GM23338 (cell line): Measurements from ENCODE around the gene DST. TPM values are rescaled to one million over a fixed set of nuclear protein-coding genes. Genes with fewer than 3 reads are reported as not detected.

Source experiments
- ATAC-seq: fragments of 200-7000 bp; cut with Tn5 transposase; 3 replicates; pipeline ENCODE4 v1.9.1; 2020
- DNase-seq: peaks from one replicate; pipeline ENCODE4 v3.0.0-alpha.2; 2015; ENCODE audit warnings: low spot score
- H2AFZ ChIP-seq: fragments of 200-600 bp; sonication (generic); 2 replicates; pipeline ENCODE4 v1.8.0; 2016; ENCODE audit warnings: antibody characterized with exemption, mild to moderate bottlenecking, moderate library complexity
- H3F3A ChIP-seq: fragments of 200-600 bp; sonication (generic); replicated peaks from 2 replicates; pipeline ENCODE4 v1.8.0; 2017; ENCODE audit warnings: antibody characterized with exemption, mixed run types, low read depth
- H3K27ac ChIP-seq: fragments of 200-600 bp; sonication (generic); 2 replicates; pipeline ENCODE4 v1.6.1; 2016; ENCODE audit warnings: low read depth
- H3K27me3 ChIP-seq: fragments of 200-600 bp; sonication (generic); 2 replicates; pipeline ENCODE4 v1.8.0; 2016; ENCODE audit warnings: mild to moderate bottlenecking, mixed run types, moderate library complexity; ENCODE audit not compliant: insufficient read depth
- H3K36me3 ChIP-seq: fragments of 200-600 bp; sonication (generic); 2 replicates; pipeline ENCODE4 v1.8.0; 2016; ENCODE audit warnings: mild to moderate bottlenecking; ENCODE audit not compliant: insufficient read depth
- H3K4me1 ChIP-seq: fragments of 200-600 bp; sonication (generic); 2 replicates; pipeline ENCODE4 v1.8.0; 2016; ENCODE audit warnings: mild to moderate bottlenecking, moderate library complexity; ENCODE audit not compliant: insufficient read depth
- H3K4me2 ChIP-seq: fragments of 200-600 bp; sonication (generic); 2 replicates; pipeline ENCODE4 v1.7.1; 2017; ENCODE audit warnings: mixed run types
- H3K4me3 ChIP-seq: fragments of 200-600 bp; sonication (generic); 2 replicates; pipeline ENCODE4 v1.6.1; 2016; ENCODE audit warnings: mixed run types
- H3K79me2 ChIP-seq: fragments of 200-600 bp; sonication (generic); replicated peaks from 2 replicates; pipeline ENCODE4 v1.8.0; 2017; ENCODE audit warnings: mild to moderate bottlenecking; ENCODE audit not compliant: insufficient read depth
- H3K9me2 ChIP-seq: fragments of 200-600 bp; sonication (generic); 2 replicates; pipeline ENCODE4 v1.8.0; 2017; ENCODE audit not compliant: insufficient read depth
- H4K20me1 ChIP-seq: fragments of 200-600 bp; sonication (generic); replicated peaks from 2 replicates; pipeline ENCODE4 v1.8.0; 2017; ENCODE audit warnings: mild to moderate bottlenecking; ENCODE audit not compliant: insufficient read depth
- H3K27ac Mint-ChIP-seq: 2 replicates; pipeline ENCODE4 v1.8.0; 2020; ENCODE audit warnings: inconsistent platforms, mild to moderate bottlenecking, moderate library complexity, mixed read lengths
- H3K27me3 Mint-ChIP-seq: 3 replicates; pipeline ENCODE4 v1.8.0; 2022; ENCODE audit warnings: low read depth, mild to moderate bottlenecking, moderate library complexity, mixed read lengths, inconsistent platforms; ENCODE audit not compliant: insufficient read depth, poor library complexity
- H3K36me3 Mint-ChIP-seq: 3 replicates; pipeline ENCODE4 v1.8.0; 2021; ENCODE audit warnings: low read depth, mild to moderate bottlenecking, inconsistent platforms, moderate library complexity, mixed read lengths
- H3K4me1 Mint-ChIP-seq: 3 replicates; pipeline ENCODE4 v1.8.0; 2020; ENCODE audit warnings: mild to moderate bottlenecking, inconsistent platforms, mixed read lengths
- H3K4me3 Mint-ChIP-seq: 3 replicates; pipeline ENCODE4 v1.8.0; 2021; ENCODE audit warnings: moderate library complexity, mild to moderate bottlenecking, inconsistent platforms, mixed read lengths
- H3K9me3 Mint-ChIP-seq: 3 replicates; pipeline ENCODE4 v1.8.0; 2020; ENCODE audit warnings: moderate library complexity, mild to moderate bottlenecking, inconsistent platforms, mixed read lengths
- NANOG ChIP-seq: IDR thresholded peaks from 2 replicates; pipeline ENCODE4 v1.6.1; 2016; ENCODE audit warnings: antibody characterized with exemption, borderline replicate concordance
- POLR2AphosphoS5 ChIP-seq: IDR thresholded peaks from 2 replicates; pipeline ENCODE4 v1.6.1; 2016; ENCODE audit warnings: antibody characterized with exemption, low read depth
- ZNF114 ChIP-seq: fragments of 250-450 bp; sonication (Bioruptor Pico); IDR thresholded peaks from 2 replicates; pipeline ENCODE4 v1.5.0; 2020; ENCODE audit warnings: mild to moderate bottlenecking, moderate library complexity
- ZNF331 ChIP-seq: fragments of 250-450 bp; sonication (Bioruptor Pico); IDR thresholded peaks from 2 replicates; pipeline ENCODE4 v1.5.0; 2020; ENCODE audit warnings: low read depth, mild to moderate bottlenecking, moderate library complexity
- polyA plus RNA-seq: library from polyadenylated mRNA; unstranded; fragments of >200 nt; fragmentation: Nextera tagmentation; extraction: Ambion mirVana; gene quantifications from 2 replicates; pipeline ENCODE4 v1.2.1, GENCODE V29; 2016
- total RNA-seq: library from RNA; depleted of rRNA; stranded (reverse); fragments of >200 nt; shearing (Covaris generic); gene quantifications from 2 replicates; pipeline ENCODE4 v1.2.3, GENCODE V29; 2014
- TF ChIP-seq, protein P1 (sequence below): fragments of 250-450 bp; sonication (Bioruptor Pico); IDR thresholded peaks from 2 replicates; pipeline ENCODE4 v1.5.0; 2020; ENCODE audit warnings: mild to moderate bottlenecking, moderate library complexity
- TF ChIP-seq, protein P2 (sequence below), 2 experiments: fragments of 200-600 bp in 1 of 2; sonication (generic) in 1 of 2; conservative IDR thresholded peaks; 2 replicates each; pipeline versions ENCODE4 v1.5.1 to v1.6.1; 2016 to 2017; ENCODE audit warnings: antibody characterized with exemption in 2 of 2, low read depth in 2 of 2, mild to moderate bottlenecking in 2 of 2, moderate library complexity in 1 of 2
- TF ChIP-seq, protein P3 (sequence below): IDR thresholded peaks from 2 replicates; pipeline ENCODE4 v1.6.1; 2016; ENCODE audit warnings: antibody characterized with exemption

DST gene
- total and polyA plus RNA-seq, 2 experiments from 2014 or later = 88.7 to 188 TPM

DNA sequence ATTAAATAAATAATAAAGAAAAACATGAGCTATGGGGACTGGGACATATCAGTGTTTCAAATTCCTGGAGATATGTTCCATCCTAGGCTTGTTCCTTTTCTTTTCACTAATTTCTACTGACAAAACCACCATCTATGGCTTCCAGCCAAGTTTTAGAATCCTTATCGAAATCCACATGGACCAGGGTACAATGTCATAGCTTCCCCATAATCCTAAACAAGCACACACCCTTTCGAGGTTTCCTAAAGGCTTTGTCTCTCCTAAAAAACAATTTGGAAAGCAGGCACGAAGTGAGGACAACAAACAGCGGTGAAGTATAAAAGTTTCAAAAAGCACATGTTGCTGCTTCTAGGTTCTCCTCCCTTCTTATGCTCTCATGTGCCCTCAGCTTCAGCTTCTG lies 13.3 kb upstream of the DST start (continued):
- TF ChIP-seq, protein P1, sequence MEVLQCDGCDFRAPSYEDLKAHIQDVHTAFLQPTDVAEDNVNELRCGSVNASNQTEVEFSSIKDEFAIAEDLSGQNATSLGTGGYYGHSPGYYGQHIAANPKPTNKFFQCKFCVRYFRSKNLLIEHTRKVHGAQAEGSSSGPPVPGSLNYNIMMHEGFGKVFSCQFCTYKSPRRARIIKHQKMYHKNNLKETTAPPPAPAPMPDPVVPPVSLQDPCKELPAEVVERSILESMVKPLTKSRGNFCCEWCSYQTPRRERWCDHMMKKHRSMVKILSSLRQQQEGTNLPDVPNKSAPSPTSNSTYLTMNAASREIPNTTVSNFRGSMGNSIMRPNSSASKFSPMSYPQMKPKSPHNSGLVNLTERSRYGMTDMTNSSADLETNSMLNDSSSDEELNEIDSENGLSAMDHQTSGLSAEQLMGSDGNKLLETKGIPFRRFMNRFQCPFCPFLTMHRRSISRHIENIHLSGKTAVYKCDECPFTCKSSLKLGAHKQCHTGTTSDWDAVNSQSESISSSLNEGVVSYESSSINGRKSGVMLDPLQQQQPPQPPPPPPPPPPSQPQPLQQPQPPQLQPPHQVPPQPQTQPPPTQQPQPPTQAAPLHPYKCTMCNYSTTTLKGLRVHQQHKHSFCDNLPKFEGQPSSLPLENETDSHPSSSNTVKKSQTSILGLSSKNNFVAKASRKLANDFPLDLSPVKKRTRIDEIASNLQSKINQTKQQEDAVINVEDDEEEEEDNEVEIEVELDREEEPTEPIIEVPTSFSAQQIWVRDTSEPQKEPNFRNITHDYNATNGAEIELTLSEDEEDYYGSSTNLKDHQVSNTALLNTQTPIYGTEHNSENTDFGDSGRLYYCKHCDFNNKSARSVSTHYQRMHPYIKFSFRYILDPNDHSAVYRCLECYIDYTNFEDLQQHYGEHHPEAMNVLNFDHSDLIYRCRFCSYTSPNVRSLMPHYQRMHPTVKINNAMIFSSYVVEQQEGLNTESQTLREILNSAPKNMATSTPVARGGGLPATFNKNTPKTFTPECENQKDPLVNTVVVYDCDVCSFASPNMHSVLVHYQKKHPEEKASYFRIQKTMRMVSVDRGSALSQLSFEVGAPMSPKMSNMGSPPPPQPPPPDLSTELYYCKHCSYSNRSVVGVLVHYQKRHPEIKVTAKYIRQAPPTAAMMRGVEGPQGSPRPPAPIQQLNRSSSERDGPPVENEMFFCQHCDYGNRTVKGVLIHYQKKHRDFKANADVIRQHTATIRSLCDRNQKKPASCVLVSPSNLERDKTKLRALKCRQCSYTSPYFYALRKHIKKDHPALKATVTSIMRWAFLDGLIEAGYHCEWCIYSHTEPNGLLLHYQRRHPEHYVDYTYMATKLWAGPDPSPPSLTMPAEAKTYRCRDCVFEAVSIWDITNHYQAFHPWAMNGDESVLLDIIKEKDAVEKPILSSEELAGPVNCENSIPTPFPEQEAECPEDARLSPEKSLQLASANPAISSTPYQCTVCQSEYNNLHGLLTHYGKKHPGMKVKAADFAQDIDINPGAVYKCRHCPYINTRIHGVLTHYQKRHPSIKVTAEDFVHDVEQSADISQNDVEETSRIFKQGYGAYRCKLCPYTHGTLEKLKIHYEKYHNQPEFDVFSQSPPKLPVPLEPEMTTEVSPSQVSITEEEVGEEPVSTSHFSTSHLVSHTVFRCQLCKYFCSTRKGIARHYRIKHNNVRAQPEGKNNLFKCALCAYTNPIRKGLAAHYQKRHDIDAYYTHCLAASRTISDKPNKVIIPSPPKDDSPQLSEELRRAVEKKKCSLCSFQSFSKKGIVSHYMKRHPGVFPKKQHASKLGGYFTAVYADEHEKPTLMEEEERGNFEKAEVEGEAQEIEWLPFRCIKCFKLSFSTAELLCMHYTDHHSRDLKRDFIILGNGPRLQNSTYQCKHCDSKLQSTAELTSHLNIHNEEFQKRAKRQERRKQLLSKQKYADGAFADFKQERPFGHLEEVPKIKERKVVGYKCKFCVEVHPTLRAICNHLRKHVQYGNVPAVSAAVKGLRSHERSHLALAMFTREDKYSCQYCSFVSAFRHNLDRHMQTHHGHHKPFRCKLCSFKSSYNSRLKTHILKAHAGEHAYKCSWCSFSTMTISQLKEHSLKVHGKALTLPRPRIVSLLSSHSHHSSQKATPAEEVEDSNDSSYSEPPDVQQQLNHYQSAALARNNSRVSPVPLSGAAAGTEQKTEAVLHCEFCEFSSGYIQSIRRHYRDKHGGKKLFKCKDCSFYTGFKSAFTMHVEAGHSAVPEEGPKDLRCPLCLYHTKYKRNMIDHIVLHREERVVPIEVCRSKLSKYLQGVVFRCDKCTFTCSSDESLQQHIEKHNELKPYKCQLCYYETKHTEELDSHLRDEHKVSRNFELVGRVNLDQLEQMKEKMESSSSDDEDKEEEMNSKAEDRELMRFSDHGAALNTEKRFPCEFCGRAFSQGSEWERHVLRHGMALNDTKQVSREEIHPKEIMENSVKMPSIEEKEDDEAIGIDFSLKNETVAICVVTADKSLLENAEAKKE (CRISPR knock-in tag) = no peak

DNA sequence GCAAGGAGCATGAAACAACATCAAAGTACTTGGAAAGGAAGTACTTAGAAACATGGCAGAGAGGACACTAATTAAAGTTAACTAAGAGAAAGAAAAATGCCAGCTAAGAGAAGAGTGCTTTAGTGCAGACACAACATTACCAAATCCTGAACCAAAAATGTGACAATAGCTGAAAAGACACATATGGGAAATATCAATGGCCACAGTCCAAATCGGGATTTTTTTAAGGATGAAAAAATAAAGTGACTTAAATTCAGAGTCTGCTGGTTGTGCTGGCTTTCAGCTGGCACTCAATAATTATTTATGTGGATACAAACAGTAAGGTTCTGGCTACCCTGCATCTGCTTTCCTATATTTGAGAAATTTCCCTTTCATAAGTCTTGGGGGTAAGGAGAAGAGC lies 12.6 kb upstream of the DST start:
- Histone ChIP-seq H3K4me3 (no peak overlapping the region), H3K27ac (no peak overlapping the region), H3F3A (no peaks in the 10 kb centered on the region), H4K20me1 (0 out of 2 replicates have a peak, but pooled peaks cover 8% of the 10 kb centered on the region), H3K4me1 (peaks cover 19% of the 10 kb centered on the region), H3K27me3 (no peaks in the 10 kb centered on the region), H3K79me2 (peaks cover 22% of the 10 kb centered on the region), H3K36me3 (no peaks in the 10 kb centered on the region), H3K4me2 (no peak overlapping the region), H3K9me2 (no peaks in the 10 kb centered on the region), H2AFZ (no peak overlapping the region)
- DNase-seq = no peak
- Mint-ChIP-seq H3K27me3 (peaks cover 1% of the 10 kb centered on the region), H3K4me1 (peaks cover 46% of the 10 kb centered on the region), H3K36me3 (no peaks in the 10 kb centered on the region; the same call in 2 of the 3 replicates), H3K27ac (peak overlapping the region; percentile 40; the same call in 1 of the 2 replicates), H3K9me3 (no peaks in the 10 kb centered on the region), H3K4me3 (no peak overlapping the region)
- no peak for ATAC-seq
- TF ChIP-seq, protein P1 (CRISPR knock-in tag) = no peak
- TF ChIP-seq ZNF331 (CRISPR knock-in tag) (no peak), ZNF114 (CRISPR knock-in tag) (no peak), POLR2AphosphoS5 (no peak), NANOG (no peak)
- TF ChIP-seq, protein P2, sequence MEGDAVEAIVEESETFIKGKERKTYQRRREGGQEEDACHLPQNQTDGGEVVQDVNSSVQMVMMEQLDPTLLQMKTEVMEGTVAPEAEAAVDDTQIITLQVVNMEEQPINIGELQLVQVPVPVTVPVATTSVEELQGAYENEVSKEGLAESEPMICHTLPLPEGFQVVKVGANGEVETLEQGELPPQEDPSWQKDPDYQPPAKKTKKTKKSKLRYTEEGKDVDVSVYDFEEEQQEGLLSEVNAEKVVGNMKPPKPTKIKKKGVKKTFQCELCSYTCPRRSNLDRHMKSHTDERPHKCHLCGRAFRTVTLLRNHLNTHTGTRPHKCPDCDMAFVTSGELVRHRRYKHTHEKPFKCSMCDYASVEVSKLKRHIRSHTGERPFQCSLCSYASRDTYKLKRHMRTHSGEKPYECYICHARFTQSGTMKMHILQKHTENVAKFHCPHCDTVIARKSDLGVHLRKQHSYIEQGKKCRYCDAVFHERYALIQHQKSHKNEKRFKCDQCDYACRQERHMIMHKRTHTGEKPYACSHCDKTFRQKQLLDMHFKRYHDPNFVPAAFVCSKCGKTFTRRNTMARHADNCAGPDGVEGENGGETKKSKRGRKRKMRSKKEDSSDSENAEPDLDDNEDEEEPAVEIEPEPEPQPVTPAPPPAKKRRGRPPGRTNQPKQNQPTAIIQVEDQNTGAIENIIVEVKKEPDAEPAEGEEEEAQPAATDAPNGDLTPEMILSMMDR (conservative IDR thresholded peaks at IDR 0.05; ENCODE audit: low read depth in 2 of 2) = no peak
- TF ChIP-seq, protein P3, sequence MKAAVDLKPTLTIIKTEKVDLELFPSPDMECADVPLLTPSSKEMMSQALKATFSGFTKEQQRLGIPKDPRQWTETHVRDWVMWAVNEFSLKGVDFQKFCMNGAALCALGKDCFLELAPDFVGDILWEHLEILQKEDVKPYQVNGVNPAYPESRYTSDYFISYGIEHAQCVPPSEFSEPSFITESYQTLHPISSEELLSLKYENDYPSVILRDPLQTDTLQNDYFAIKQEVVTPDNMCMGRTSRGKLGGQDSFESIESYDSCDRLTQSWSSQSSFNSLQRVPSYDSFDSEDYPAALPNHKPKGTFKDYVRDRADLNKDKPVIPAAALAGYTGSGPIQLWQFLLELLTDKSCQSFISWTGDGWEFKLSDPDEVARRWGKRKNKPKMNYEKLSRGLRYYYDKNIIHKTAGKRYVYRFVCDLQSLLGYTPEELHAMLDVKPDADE = no peak
